MG63 (cell line): ENCODE data around the gene FASN. TPM values are rescaled to one million over a fixed set of nuclear protein-coding genes. Genes with fewer than 3 reads are reported as not detected.

Experiments used
- DNase-seq: peaks from one replicate; pipeline ENCODE4 v3.0.0-alpha.2; 2020
- H3K27me3 ChIP-seq: fragments of 250-450 bp; sonication (Bioruptor Pico); 2 replicates; pipeline ENCODE4 v1.5.1; 2020; ENCODE audit warnings: mild to moderate bottlenecking, moderate library complexity
- H3K36me3 ChIP-seq: fragments of 250-450 bp; sonication (Bioruptor Pico); 2 replicates; pipeline ENCODE4 v1.5.1; 2020; ENCODE audit warnings: mild to moderate bottlenecking, moderate library complexity
- H3K4me3 ChIP-seq: fragments of 250-450 bp; sonication (Bioruptor Pico); 2 replicates; pipeline ENCODE4 v1.5.1; 2020; ENCODE audit warnings: mild to moderate bottlenecking, moderate library complexity
- H3K9me3 ChIP-seq: fragments of 250-450 bp; sonication (Bioruptor Pico); 2 replicates; pipeline ENCODE4 v1.5.1; 2020; ENCODE audit warnings: mild to moderate bottlenecking, moderate library complexity
- total RNA-seq: library from RNA; depleted of rRNA; stranded (reverse); fragments of >200 nt; shearing (Covaris generic); gene quantifications from 2 replicates; pipeline ENCODE4 v1.2.3, GENCODE V29; 2014; ENCODE audit warnings: low replicate concordance

The FASN gene
- total RNA-seq, 1 experiment from 2014 or later = 112 TPM

DNA sequence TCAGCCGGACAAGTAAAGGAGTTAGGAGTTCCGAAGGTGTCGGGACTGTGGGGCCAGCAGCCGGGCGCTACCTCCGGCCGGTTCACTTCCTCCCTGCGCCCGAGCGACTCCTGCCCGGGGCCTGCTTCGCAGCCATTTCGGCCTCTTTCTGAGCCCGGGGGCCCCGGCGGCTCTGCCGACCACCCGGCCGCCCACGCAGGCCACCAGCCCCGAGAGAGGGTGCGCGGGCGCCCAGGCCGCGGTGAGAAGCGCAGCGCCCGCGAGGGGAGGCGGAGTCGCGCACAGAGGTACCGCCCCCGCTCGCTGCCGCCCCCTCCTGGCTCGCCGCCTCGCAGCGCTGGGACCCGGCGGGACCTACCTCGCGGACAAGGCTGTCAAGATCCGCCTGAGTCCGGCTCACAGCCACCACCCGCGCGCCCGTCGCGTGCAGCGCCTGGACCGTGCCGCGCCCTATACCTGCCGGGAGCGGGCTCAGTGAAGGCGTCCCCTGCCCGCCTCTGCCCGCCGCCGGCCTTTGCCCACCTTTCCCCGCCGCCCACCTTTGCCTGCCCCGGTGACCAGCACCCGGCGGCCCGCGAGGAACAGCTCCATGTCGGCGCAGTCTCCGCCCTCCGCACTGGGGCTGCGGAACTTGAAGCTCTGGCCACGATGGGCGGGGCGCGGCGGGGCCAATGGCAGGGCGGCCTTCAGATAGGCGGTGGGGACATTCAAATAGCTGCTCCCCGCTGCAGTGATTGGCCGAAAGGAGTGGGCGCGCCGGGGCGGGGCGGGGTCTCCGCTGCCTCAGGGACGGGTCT is 60.7 kb downstream of the FASN start, which contains the start of gene DCXR:
TSS of gene DCXR (minus strand) at position 606 of the 797 bp plus-strand sequence. CDS start at position 591, 15 bp downstream.
- Histone ChIP-seq H3K36me3 (peaks cover 8% of the 10 kb centered on the region; the same call in 1 of the 2 replicates), H3K4me3 (peak within 1 kb of the TSS; percentile 57), H3K9me3 (no peaks in the 10 kb centered on the region), H3K27me3 (no peaks in the 10 kb centered on the region)
- DNase-seq = peak; percentile 99

DNA sequence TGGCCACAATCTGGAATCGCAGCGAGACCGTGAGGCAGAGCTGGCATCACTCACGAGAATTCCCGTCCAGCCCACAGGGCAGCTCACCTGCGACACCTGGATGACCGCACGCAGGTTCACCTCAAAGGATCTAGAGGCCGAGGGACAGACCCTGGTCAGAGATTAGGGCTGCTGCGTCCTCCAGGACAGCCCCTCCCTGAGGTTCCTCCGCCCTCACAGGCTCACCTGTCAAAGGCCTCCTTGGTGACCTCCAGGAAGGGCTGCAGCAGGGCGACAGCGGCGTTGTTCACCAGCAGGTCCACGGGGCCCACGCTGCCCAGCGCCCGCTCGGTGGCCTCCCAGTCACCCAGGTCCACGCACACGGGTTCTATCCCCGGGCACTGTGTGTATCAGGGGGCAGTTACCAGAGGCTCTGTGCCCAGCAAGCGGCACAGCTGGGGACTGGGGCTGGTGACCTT is 61.4 kb downstream of the FASN start:
- Histone ChIP-seq H3K4me3 (peak overlapping the region; percentile 57), H3K36me3 (peaks cover 8% of the 10 kb centered on the region; the same call in 1 of the 2 replicates), H3K9me3 (no peaks in the 10 kb centered on the region), H3K27me3 (no peaks in the 10 kb centered on the region)
- no peak for DNase-seq

DNA sequence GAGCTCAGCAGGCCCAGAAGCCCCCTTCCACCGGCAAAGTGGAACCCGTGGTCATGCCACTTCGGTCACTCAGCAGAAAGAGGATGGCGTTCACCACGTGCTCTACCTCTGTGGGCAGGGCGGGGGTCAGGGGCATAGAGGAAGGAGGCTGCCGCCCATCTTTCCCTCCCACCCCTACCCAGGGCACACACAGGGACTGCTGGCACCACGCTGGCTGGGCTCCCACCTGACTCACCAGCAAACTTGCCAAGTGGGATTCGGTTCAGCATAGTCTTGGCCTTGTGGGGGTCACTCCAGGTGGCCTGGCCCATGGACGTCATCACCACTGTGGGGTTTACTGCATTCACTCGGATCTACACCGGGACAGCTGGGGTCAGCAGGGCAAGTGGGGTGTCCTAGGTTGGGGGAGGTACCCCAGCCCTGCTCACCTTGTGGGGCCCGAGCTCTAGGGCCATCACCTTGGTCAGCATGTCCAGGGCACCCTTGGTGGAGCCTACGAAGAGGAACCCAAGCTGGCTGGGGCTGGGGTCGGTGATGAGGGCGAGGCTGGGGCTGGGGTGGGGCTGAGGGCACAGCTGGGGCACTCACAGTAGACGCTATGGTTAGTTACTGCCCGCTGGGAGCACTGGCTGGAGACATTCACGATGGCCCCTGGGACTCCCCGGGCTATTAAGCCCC is 61.9 kb downstream of the FASN start:
- H3K9me3 ChIP-seq = no peaks in the 10 kb centered on the region
- H3K36me3 ChIP-seq = peaks cover 8% of the 10 kb centered on the region; the same call in 1 of the 2 replicates
- no peaks in the 10 kb centered on the region for H3K27me3 ChIP-seq
- peak; percentile 59 for DNase-seq
- peak overlapping the region; percentile 57 for H3K4me3 ChIP-seq

DNA sequence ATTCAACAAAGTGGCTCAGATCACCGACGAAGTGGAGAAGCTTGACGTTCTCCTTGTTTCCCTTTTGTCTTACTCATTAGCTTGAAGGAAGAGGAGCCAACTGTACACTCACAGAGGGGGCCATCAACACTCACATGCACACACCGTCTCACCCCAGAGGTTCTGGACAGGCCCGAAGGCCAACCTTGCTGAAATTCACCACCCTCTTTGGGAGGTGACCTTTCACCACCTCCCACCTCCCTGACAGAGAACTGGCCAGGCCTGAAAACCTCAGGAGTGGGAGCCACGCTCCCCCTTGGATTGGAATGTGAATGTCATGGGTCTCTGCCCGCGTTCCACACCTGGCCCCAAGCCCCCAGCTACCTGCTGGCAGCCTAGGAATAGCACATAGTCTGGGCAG is 62.5 kb downstream of the FASN start:
- peaks cover 10% of the 10 kb centered on the region for H3K36me3 ChIP-seq
- no peak overlapping the region for H3K4me3 ChIP-seq
- no peak for DNase-seq
- no peaks in the 10 kb centered on the region for H3K9me3 ChIP-seq
- H3K27me3 ChIP-seq = no peaks in the 10 kb centered on the region

DNA sequence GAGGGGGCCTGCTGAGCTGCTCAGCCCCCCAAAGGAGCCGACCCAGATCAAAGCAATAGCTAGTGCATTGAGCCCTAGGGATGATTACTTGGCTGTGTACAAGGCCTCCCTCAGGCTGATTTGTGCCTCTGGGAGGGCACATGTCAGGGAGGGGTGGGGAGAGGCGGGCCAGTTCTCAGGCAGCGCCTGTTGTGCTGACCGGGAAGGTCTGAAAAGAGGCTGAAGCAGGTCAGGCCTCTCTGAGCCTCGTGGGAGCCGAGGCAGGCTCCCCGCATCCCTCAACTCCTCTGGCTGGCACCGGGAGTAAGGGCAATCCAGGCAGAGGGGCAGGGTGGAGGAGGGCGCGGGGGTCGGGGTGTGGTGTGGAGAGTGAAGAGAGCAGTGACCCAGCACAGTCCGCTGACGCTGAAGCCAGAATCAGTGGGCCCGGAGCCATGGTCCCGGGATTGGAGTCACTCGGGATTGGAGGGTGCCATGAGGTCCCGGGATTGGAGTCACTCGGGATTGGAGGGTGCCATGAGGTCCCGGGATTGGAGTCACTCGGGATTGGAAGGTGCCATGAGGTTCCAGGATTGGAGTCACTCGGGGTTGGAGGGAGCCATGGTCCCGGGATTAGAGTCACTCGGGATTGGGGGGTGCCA is 63.5 kb downstream of the FASN start:
- no peak for DNase-seq
- Histone ChIP-seq H3K36me3 (peaks cover 10% of the 10 kb centered on the region), H3K9me3 (no peaks in the 10 kb centered on the region), H3K27me3 (no peaks in the 10 kb centered on the region), H3K4me3 (no peak overlapping the region)

DNA sequence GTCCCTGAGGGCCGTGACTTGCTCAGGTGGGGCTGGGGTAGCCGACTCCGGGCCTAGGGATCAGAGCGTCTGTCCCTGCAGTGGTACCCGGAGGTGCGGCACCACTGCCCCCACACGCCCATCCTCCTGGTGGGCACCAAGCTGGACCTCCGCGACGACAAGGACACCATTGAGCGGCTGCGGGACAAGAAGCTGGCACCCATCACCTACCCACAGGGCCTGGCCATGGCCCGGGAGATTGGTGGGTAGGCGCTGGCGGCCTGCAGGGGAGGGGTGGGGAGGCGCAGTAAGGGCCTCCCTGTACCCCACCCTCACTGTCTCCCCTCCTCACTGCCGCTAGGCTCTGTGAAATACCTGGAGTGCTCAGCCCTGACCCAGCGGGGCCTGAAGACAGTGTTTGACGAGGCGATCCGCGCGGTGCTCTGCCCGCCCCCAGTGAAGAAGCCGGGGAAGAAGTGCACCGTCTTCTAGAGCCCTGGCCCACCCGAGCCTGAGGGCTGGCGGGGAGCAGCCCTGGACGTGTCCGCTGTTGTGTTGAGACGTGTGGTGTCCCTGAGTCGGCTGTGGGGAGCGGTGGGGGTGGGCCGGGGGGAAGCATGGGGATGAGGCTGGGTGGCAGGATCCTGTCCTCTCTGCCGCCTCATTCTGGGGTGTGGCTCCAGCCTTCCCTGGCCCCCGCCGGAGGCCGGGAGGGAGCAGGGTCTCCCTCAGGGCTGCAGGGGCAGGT is 64.5 kb downstream of the FASN start:
- Histone ChIP-seq H3K4me3 (no peak overlapping the region), H3K9me3 (no peaks in the 10 kb centered on the region), H3K27me3 (no peaks in the 10 kb centered on the region), H3K36me3 (peaks cover 10% of the 10 kb centered on the region)
- DNase-seq = no peak

DNA sequence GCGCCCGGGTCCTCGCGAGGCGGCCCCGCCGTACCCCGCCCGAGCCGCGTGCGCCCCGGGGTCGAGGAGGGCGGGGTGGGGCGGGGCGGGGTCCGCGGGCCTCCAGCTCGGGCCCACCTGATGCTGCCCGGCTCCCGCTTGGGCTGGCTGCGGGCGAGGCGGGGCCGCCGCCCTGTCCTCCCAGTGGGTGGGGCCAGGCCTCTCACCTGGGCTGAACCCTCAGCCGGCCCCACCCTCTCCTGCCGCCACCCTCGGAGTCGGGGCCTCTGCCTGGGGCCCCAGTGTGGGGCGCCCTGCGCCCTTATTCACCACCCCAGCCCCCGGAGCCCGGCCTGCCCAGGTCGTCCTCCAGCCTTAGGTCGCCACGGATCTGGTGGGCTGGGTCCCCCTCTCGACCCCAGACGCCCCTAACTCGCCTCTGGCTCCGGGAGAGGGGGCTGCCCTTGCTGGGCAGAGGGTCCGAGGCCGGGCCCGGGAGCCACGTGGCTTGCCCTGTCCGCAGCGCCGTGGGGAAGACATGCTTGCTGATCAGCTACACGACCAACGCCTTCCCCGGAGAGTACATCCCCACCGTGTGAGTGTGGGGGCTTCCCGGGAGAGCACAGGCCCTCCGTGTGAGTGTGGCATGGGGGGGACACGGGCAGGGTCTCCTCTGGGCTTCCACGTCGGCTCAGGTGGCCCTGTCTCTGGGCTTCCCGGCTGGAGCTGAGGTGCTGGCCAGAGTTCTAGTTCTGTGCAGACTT is 66.0 kb downstream of the FASN start:
- Histone ChIP-seq H3K4me3 (peak overlapping the region; percentile 25), H3K36me3 (peaks cover 13% of the 10 kb centered on the region)
- no peak for DNase-seq

DNA sequence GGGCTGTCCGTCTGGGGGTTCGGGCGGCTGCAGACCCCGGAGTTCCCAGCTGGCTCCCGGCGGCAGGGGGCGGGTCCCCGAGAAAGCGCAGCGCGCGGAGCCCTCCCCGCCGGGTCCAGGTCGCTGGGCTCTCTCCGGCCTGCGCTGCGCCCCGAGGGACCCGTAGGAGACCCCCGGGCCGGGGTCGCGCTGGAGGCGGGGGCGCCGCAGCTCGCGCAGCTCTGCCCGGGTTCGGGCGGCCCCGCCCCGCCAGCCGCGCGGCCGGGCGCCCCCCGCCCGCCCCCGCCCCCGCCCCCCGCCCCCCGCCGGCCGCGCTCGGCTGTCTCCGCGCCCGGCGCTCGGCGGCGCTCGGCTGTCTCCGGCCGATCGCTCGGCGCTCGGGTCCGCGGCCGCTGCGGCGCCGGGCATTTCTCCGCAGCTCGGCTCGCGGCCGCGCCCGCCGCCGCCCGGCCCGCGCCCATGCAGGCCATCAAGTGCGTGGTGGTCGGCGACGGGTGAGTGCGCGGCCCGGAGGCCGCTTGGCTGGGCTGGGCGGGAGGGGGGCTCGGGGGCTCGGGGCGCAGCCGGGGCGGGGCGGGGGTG is 66.6 kb downstream of the FASN start, which contains the start of gene RAC3:
TSS of gene RAC3 (plus strand) at position 376 of the 582 bp plus-strand sequence. CDS start at position 460, 84 bp downstream.
- Histone ChIP-seq H3K9me3 (no peaks in the 10 kb centered on the region), H3K27me3 (no peaks in the 10 kb centered on the region), H3K36me3 (peaks cover 13% of the 10 kb centered on the region), H3K4me3 (peak within 1 kb of the TSS; percentile 25)
- DNase-seq = no peak

More for the DNA sequence above, 66.0 kb downstream of the FASN start:
- Histone ChIP-seq H3K9me3 (no peaks in the 10 kb centered on the region), H3K27me3 (no peaks in the 10 kb centered on the region)

DNA sequence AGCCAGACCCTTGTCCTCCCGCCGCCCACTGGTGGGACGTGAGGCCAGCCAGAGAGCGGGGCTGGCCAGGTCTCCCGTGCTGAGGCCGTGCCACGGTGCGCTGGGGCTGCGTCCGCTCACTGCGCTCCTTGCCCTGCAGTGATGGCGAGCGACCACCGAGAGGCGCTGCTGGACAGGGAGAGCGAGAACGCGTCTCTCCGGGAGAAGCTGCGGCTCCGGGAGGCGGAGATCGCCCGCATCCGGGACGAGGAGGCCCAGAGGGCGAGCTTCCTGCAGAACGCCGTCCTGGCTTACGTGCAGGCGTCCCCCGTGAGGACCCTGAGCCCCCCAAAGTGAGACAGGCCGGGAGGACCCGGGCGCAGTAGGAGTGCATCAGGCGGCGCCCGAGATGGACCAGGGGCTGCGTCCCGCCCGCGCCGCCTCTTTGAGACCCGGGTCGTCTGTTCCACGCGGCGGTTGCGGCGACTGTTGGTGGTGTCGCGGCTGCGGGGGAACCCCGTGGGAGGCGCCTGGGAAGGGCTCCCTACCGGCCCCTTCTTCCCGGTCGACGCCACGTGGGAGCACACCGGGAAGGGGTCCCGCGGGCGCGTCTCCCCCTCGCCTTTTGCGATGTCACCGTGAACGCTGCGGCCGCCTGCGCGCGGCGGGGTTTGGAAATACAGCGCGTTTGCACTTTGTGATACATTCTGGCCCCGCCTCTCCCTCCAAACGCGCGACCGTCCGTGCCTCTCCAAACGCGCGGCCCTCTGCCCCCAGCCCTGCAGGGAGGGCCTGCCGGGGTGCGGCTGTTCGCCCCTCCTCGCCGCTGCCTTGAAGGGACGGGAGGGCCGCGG is 67.3 kb downstream of the FASN start:
- H3K4me3 ChIP-seq = no peak overlapping the region
- no peaks in the 10 kb centered on the region for H3K9me3 ChIP-seq
- H3K36me3 ChIP-seq = peaks cover 12% of the 10 kb centered on the region
- H3K27me3 ChIP-seq = no peaks in the 10 kb centered on the region
- no peak for DNase-seq

DNA sequence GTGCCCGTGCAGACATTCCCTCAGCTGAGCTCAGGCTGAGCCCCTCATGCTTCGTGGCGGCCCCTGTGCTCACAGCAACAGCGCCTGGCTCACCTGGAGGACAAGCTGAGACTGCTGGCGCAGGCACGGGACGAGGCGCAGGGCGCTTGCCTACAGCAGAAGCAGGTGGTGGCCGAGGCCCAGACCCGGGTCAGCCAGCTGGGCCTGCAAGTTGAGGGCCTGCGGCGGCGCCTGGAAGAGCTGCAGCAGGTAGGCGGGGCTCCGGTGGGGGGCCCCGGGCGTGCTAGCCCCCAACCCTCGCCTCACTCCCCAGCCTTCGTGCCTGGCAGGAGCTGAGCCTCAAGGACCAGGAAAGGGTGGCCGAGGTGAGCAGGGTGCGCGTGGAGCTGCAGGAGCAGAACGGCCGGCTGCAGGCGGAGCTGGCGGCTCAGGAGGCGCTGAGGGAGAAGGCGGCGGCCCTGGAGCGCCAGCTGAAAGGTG is 68.0 kb downstream of the FASN start:
- Histone ChIP-seq H3K9me3 (no peaks in the 10 kb centered on the region), H3K27me3 (no peaks in the 10 kb centered on the region), H3K36me3 (peaks cover 9% of the 10 kb centered on the region), H3K4me3 (no peak overlapping the region)
- DNase-seq = no peak

DNA sequence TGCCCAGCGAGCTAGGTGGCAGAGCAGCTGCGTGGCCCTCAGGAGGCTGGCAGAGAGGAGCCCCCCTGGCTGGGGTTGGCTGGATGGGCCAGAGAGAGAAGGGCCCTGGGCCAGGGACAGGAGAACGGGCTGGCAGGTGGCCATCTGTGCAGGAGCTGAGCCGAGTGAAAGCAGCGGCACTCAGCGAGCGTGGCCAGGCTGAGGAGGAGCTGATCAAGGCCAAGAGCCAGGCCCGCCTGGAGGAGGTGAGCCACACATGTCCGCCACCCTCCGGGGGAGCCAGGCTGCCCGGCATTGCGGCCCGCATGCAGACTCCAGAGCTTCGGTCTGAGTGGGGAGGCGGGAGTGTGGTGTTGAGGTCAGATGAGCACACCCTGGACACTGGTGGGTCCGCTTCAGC is 68.6 kb downstream of the FASN start:
- Histone ChIP-seq H3K36me3 (peaks cover 9% of the 10 kb centered on the region), H3K4me3 (no peak overlapping the region), H3K27me3 (no peaks in the 10 kb centered on the region), H3K9me3 (no peaks in the 10 kb centered on the region)
- DNase-seq = no peak

DNA sequence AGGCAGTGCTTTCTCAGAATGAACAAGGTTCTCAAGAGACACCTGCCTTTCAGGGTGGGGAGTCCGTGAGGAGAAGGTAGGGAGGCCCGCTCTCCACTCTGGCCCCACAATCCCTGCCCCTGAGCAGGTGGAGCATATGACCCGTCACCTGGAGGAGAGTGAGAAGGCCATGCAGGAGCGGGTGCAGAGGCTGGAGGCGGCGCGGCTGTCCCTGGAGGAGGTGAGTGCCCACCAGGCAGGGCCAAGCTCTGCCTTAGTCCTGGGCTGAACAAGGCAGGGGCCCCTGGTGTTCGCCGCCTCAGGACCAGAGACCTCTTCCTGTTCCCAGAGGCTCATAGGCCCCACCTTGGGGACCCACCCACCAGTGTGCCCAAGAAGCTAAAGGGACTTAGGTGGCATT is 69.1 kb downstream of the FASN start:
- DNase-seq = no peak
- no peaks in the 10 kb centered on the region for H3K27me3 ChIP-seq
- H3K36me3 ChIP-seq = peaks cover 9% of the 10 kb centered on the region
- no peaks in the 10 kb centered on the region for H3K9me3 ChIP-seq
- no peak overlapping the region for H3K4me3 ChIP-seq
